CD4-positive, alpha-beta T cell treated with Interferon gamma for 1 hour (primary cell): ENCODE measurements around the gene FAM53A.

ENCODE experiments used
- DNase-seq: peaks from one replicate; pipeline ENCODE4 v3.0.0-alpha.2; 2020

The FAM53A gene

GRCh38 chr4:1637580-1638271 lies 46.4 kb downstream of the FAM53A start:
- DNase-seq, result no peak

DNA sequence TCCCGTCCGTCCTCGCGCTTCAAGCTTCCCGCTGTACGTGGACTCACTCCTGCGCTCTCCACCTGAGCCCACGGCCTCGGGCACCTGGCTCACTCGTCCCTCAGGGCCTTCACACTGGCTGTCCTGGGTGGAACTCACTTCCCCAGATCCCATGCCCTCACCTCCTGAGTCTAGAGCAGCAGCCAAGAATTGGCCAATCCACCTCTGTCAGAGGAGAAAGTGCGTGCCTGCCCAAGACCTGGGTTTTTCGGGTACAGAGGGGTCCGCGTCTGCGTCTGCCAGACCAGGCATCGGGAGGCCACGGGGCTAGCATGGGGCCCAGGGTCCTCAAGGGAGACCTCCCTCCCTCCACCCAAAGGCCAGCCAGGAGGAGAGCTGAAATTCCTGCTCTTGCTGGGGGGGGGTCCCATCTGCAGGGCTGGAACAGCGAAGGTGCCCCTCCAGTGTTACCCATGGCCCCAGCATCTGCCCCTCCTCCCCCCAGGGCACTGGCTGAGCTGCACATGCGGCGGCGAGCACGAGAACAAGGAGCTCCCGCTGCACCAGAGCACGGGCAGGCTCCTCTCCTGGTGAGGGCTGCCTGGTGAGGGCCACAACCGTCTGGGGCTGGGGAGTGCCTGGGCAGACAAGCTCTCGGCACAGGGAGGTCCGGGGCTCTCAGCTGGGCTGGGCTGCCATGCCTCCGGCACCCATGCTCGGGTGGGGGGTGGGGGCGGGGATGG lies 47.5 kb downstream of the FAM53A start:
- DNase-seq, result no peak

DNA sequence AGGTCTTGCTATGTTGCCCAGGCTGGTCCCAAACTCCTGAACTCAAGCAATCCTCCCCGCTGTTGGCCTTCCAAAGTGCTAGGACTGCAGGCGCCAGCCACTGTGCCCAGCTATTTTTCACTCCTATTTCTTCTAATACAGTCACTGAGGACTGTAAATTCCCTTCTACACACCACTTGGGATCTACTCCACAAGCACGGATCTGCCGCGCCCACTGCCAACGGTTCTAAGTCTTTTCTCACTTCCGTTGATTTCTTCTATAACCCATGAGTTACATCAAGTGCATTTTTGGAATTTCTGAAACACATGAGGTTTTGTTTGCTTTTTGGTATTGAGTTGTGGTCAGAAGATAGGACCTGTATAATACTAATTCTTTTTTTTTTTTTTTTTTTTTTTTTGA lies 48.6 kb downstream of the FAM53A start:
- DNase-seq, result no peak

DNA sequence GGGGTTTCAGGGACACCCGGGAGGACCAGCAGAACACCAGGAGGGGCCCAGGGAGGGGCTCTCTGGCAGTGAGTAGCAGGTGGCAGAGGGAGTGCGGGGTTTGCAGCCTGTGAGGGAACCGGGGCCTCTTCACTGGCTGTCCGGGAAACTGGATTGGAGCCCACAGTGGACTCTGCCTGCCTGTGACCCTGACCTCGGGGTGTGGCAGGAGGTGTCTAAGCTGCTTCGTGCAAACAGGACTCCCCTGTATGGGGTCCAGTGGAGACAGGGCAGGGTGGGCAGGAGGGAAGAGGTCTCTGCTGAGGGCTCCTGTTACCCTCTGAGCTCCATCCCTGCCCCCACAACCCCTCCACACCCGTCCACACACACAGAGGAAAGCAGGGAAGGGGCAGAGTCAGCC lies 50.1 kb downstream of the FAM53A start:
- DNase-seq, result no peak

- DNase-seq, result no peak
These were observed 51.7 kb downstream of the FAM53A start for GRCh38 chr4:1632109-1633104.

- no peak for DNase-seq
These were observed 53.0 kb downstream of the FAM53A start for GRCh38 chr4:1631136-1631535.

DNA sequence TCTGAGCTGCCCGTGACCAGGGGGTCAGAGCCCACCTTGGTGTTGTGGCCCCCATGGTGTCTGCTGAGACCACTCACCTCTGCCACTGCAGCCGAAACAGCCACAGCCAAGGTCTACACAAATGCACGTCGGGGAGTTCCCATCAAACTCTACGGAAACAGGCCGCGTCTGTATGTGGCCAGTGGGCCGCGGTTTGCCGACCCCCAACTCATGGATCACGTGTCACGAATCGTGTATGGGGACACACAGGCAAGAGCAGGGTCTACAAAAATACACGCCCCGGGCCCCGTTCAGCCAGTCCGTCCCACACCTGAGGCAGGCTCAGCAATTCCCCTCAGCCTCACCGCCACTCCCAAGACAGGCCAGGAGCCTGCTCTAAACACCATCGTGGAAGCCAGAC lies 53.8 kb downstream of the FAM53A start:
- DNase-seq, result no peak

DNA sequence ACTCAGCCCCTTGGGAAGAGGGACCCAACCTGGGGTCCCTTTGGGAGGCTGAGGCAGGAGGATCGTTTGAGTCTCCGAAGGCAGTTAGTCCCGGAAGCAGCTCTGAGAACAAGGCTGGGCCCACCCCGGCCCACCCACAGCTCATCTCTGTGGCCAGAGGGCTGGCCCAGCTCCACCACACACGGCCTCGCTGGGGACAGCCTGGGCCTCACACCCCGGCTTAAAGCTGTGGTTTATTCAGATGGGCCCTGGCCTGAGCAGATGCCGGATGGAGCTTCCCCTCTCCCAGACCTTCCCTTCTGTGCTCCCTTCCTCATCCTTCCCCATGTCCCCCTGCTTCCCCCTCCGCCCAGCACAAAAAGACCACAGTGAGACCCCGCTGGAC lies 54.4 kb downstream of the FAM53A start:
- no peak for DNase-seq

GRCh38 chr4:1628892-1629698 lies 55.0 kb downstream of the FAM53A start:
- DNase-seq, result peak; percentile 36

DNA sequence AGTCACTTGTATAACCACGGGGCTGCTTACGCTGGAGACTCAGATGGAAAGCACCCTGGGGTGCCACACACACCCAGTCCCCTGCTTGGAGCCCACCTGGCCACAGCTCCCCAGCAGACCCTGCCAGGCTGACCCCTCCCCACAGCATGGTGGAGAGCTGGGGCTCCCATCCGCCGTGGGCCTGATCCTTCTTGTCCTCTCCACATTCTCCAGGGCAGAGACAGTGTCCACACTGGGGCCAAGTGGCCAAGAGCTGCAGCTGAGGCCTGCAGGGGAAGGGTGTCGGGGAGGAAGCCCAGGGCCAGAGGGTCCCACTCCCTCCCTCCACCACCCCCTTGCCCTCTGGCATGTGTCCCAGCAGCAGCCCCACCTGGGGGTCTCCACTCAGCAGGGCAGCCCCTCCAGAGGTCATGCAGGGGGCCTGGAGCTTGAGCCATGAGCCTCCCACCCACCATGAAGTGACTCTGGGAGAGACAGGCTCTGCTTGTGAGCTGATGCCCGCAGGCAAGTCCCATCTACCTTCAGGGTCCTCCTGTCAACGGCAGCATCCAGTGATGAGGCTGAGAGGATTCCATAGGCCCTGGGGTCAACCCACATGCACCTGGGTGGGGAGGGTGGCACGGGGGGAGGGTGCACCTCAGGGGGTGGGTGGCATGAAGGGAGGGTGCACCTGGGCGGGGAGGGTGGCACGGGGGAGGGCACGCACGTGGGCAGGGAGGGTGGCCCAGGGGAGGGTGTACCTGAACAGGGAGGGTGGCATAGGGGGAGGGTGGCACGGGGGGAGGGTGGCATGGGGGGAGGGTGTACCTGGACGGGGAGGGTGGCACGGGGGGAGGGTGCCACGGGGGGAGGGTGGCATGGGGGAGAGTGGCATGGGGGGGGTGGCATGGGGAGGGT lies 56.4 kb downstream of the FAM53A start:
- DNase-seq, result no peak

DNA sequence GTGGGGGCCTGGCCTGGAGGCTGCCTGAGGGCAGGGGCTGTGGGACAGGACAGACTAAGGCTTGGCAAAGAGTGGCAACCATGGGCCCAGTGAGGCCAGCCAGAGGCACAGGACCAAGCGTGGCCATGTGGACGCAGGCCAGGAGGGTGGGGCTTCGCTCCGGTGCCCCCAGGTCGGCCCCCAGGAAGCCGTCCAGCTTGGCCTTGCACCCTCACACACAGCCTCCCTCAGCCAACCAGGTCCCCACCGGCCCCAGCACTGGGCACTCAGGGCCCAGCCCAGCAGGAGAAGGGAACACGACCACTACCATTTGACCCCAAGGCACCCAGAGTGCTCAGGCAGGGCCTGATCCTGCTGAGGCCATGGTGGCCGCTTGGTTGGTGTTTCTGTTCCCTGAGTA lies 57.2 kb downstream of the FAM53A start:
- no peak for DNase-seq

DNA sequence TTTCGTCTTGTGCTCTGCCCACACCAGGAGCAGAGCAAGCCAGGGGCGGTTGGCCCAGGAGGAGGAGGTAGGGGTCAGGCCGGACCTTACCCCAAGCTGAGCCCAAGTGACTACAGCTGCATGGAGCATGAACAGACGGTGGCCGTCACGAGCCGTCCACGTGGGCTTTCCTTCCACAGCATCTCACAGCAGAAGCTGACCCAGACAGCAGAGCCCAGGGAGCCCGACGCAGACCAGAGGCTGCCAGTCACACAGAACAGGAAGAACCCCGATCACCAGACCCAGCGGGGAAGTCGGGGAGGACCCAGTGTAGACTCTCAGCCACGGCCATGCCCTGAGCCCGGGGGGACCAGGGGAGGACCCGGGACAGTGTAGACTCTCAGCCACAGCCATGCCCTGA lies 58.0 kb downstream of the FAM53A start:
- DNase-seq, result no peak

DNA sequence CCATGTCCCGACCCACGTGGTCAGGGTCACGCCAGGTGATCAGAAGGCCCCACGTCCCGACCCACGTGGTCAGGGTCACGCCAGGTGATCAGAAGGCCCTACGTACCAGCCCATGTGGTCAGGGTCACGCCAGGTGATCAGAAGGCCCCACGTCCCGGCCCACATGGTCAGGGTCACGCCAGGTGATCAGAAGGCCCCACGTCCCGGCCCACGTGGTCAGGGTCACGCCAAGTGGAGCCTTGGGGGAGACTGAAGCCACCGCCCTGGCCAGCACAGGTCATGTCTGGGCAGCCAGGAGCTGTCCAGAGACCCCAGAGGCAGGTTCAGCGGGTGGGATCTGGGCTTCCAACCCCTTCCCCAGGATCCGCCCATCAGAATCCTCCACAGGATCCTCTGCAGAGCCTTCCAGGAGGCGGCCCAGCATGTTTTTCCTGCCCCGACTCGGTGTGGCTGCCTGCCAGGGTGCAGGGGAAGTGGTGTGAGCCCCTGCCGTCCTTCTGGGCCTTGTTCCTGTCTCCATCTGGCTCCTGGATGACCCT lies 58.4 kb downstream of the FAM53A start:
- DNase-seq, result no peak

GRCh38 chr4:1624519-1624910 lies 59.6 kb downstream of the FAM53A start:
- no peak for DNase-seq

DNA sequence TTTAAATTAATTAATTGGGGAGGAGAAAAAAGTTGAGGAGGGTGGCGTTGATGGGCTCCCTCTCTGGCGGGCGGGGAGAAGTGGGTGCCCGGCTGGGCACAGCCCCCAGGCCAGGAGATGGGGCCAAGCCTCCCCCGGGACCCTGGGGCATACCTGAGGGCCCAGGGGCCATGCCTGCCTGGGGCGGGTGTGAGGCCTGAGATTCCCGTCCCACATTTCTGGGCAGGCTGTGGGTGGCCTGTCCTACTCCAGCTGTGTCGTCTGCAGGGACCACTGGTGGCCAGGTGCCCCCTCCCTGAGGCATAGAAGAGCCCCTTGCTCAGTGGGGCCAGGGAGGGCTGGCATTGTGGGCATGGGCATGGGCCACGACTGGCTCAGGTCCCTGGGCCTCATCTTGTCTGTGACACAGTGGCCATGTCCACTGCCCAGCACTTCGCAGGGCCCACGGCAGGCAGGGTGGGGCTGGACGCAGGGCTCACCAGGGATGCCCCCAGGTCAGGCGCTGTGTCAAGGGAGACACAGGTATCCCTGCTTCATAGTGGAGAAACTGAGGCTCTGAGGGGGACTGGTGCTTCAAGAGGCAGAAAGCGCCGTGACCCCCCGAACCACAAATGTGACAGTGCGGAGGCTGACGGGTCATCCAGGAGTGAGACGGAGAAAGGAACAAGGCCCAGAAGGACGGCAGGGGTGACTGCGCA lies 60.1 kb downstream of the FAM53A start:
- no peak for DNase-seq

DNA sequence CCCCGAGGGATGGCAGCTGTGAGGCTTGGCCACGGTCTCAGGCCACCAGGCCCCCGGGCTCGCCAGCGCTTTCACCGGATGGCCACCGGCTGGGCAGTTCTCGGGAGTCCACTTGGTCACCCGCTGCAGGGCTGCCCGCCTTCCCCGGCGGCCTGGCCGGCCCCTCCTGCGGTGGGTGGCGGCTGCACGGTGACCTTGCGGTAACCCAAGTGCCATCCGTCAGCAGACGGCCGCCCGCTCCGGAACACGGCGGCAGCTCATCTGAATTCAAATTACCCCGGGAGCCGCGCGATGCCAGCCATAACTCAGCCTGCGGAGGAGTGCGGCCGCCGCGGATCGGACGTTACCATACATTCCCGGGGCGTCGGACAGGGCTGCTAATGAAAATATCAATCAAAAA lies 60.7 kb downstream of the FAM53A start:
- DNase-seq, result no peak

DNA sequence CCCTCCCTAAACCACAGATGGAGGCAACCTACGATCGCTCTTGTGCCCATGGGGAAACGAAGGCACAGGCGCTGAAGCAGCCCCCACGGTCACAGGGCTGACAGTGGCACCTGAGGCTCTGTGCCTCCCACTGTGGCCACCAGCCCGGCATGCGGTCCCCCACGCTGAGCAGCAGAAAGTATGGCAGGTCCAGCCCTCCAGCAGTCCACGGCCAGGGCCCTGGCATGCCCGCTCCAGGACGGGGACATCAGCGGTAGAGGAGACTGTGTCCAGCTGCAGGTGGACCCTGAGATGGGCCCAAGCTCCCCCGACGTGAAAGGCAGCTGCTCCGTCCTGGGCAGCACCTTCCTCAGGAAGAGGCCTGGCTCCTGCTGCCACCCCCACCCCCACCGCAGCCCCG lies 61.2 kb downstream of the FAM53A start:
- DNase-seq, result no peak

GRCh38 chr4:1622238-1622637 lies 61.9 kb downstream of the FAM53A start:
- DNase-seq, result no peak

DNA sequence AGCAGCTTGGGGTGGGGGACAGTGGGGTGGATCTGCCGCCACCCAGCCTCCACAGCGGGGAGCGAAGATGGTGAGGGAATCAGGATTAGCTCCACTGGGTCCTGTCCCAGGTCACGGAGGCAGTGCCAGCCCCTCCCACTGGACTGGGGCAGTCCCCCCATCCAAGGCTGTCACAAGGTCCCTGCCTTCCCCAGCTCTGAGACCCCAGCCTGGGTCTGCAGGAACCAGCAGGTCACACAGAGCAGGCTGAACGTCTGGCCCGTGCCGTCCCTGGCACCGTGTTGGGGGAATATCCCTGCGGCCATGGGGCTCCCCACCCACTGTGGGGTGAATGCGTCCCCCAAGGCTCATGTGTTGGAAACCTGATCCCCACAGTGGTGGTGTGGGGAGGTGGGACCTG lies 62.6 kb downstream of the FAM53A start:
- no peak for DNase-seq

DNA sequence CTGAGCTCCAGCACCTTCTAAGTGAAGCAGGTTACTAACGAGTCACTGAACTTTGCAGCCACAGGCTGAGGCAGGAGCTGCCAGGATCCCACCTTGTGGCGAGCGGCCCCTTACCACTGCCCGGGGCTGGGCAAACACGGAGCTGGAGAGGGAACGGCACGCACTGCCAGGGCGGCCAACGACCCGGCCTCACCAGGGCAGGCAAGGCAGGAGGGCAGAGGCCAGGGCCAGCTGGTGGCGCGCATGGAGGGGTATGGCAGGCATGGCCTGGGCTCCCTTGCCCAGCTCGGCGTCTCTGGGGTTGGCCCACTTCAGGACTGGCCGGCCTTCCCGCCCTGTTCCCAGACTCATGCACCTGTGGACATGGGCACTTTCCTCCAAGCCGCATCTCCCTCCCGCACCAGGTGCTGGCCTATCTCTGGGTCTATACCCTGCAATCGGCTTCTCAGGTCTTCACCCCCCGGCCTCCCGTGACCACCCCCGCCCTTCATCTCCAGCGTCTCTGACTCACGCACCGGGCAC lies 64.9 kb downstream of the FAM53A start:
- DNase-seq, result no peak
